HCT116 (cell line): Measurements from ENCODE around the gene RNF225. TPM values are rescaled to one million over a fixed set of nuclear protein-coding genes. Genes with fewer than 3 reads are reported as not detected.

Experiments used
- ATAC-seq: fragments of 200-7000 bp; cut with Tn5 transposase; 2 replicates; pipeline ENCODE4 v1.9.1; 2020; ENCODE audit warnings: mild to moderate bottlenecking, moderate library complexity
- BruUV-seq: library from RNA; stranded (reverse); fragments of 400-500 nt; replicated peaks from 2 replicates; lab custom pipeline; 2021; lab: Mats Ljungman, UMichigan
- CTCF ChIA-PET: fragments of 300-600 bp; sonication (Branson Sonifier 250); formaldehyde crosslinking; loops from one replicate; lab custom pipeline; 2021; ENCODE audit warnings: antibody characterized with exemption; lab: Charles Lee
- POLR2A ChIA-PET: fragments of 300-600, 350-600 bp; sonication (Branson Sonifier 250); formaldehyde crosslinking; loops from one replicate; lab custom pipeline; 2021; ENCODE audit warnings: antibody characterized with exemption; lab: Charles Lee
- RAD21 ChIA-PET, 2 experiments: fragments of 300-600 bp; sonication (Branson Sonifier 250); formaldehyde crosslinking; loops; one replicate each; lab custom pipeline; 2023; ENCODE audit warnings: low total read pairs in 2 of 2; ENCODE audit not compliant: uncharacterized antibody in 2 of 2, unreplicated experiment in 2 of 2, low non-redundant PET in 1 of 2; lab: Charles Lee
- DNase-seq: peaks from one replicate; pipeline ENCODE4 v3.0.0-alpha.2; 2010; ENCODE audit warnings: low read depth, low spot score
- H2AFZ ChIP-seq: fragments of 200-600 bp; shearing (Covaris generic), sonication (generic); 2 replicates; pipeline ENCODE4 v1.6.1; 2017; ENCODE audit warnings: low read depth, mixed run types, mixed read lengths, antibody characterized with exemption, low read length; ENCODE audit not compliant: poor library complexity, severe bottlenecking
- H3K27ac ChIP-seq: 2 replicates; pipeline ENCODE4 v1.5.1; 2012; ENCODE audit warnings: low read depth, low read length
- H3K27me3 ChIP-seq: fragments of 200-600 bp; sonication (generic); 2 replicates; pipeline ENCODE4 v1.6.1; 2016; ENCODE audit warnings: mixed run types, low read length, mixed read lengths; ENCODE audit not compliant: insufficient read depth
- H3K36me3 ChIP-seq, 2 experiments: fragments of 200-500 bp in 1 of 2; fragments of 200-600 bp in 1 of 2; sonication (Bioruptor generic) in 1 of 2; sonication (generic) in 1 of 2; 2 replicates each; pipeline versions ENCODE4 v1.5.1 to v1.6.1; 2014 to 2016; ENCODE audit warnings: low read length in 2 of 2, inconsistent platforms in 1 of 2, mixed read lengths in 1 of 2, mixed run types in 1 of 2; ENCODE audit not compliant: insufficient read depth in 2 of 2, control insufficient read depth in 1 of 2
- H3K4me1 ChIP-seq, 2 experiments: fragments of 200-600 bp in 1 of 2; sonication (generic) in 1 of 2; 2 replicates each; pipeline versions ENCODE4 v1.5.1 to v1.6.1; 2012 to 2017; ENCODE audit warnings: low read length in 2 of 2, inconsistent platforms in 1 of 2, mild to moderate bottlenecking in 1 of 2, mixed read lengths in 1 of 2, mixed run types in 1 of 2, moderate library complexity in 1 of 2; ENCODE audit not compliant: insufficient read depth in 2 of 2, control insufficient read depth in 1 of 2
- H3K4me2 ChIP-seq: fragments of 200-600 bp; sonication (generic); 2 replicates; pipeline ENCODE4 v1.6.1; 2017; ENCODE audit warnings: mixed run types, low read length, mixed read lengths
- H3K4me3 ChIP-seq, 2 experiments: fragments of 200-600 bp in 1 of 2; sonication (generic) in 1 of 2; replicated peaks in 1 of 2; 2 replicates each; pipeline ENCODE4 v1.5.1; 2011 to 2016; ENCODE audit warnings: low read length in 2 of 2, control low read depth in 1 of 2, low read depth in 1 of 2, mild to moderate bottlenecking in 1 of 2, mixed read lengths in 1 of 2, mixed run types in 1 of 2
- H3K79me2 ChIP-seq: fragments of 200-600 bp; sonication (generic); 2 replicates; pipeline ENCODE4 v1.6.1; 2017; ENCODE audit warnings: mild to moderate bottlenecking, mixed run types, low read length, moderate library complexity, mixed read lengths; ENCODE audit not compliant: insufficient read depth
- H3K9ac ChIP-seq: fragments of 200-600 bp; sonication (generic); 2 replicates; pipeline ENCODE4 v1.6.1; 2016; ENCODE audit warnings: low read length, mixed read lengths
- H3K9me2 ChIP-seq: fragments of 200-600 bp; sonication (generic), shearing (Covaris generic); 2 replicates; pipeline ENCODE4 v1.6.1; 2017; ENCODE audit warnings: mixed run types, mild to moderate bottlenecking, moderate library complexity; ENCODE audit not compliant: insufficient read depth
- H3K9me3 ChIP-seq, 2 experiments: fragments of 200-500 bp in 1 of 2; fragments of 200-600 bp in 1 of 2; sonication (Bioruptor generic) in 1 of 2; sonication (generic) in 1 of 2; 2 replicates each; pipeline ENCODE4 v1.6.1; 2014 to 2017; ENCODE audit warnings: low read length in 2 of 2, mixed read lengths in 2 of 2, inconsistent platforms in 1 of 2, low read depth in 1 of 2, mild to moderate bottlenecking in 1 of 2, mixed run types in 1 of 2, moderate library complexity in 1 of 2; ENCODE audit not compliant: control insufficient read depth in 1 of 2, insufficient read depth in 1 of 2
- H4K20me1 ChIP-seq: fragments of 200-600 bp; sonication (generic), shearing (Covaris generic); 2 replicates; pipeline ENCODE4 v1.6.1; 2017; ENCODE audit warnings: mixed run types, mild to moderate bottlenecking, moderate library complexity; ENCODE audit not compliant: insufficient read depth
- CBX3 ChIP-seq: IDR thresholded peaks from 2 replicates; pipeline ENCODE4 v1.6.1; 2012; ENCODE audit warnings: low read depth
- CEBPB ChIP-seq: IDR thresholded peaks from 2 replicates; pipeline ENCODE4 v1.6.1; 2012; ENCODE audit warnings: low read depth
- ELF1 ChIP-seq: IDR thresholded peaks from 2 replicates; pipeline ENCODE4 v1.6.1; 2012; ENCODE audit warnings: low read depth, borderline replicate concordance
- EZH2 ChIP-seq: fragments of 200-600 bp; sonication (generic); IDR thresholded peaks from 2 replicates; pipeline ENCODE4 v1.6.1; 2017; ENCODE audit warnings: antibody characterized with exemption, mixed run types
- EZH2phosphoT487 ChIP-seq: fragments of 200-600 bp; IDR thresholded peaks from 2 replicates; pipeline ENCODE4 v1.6.1; 2018; ENCODE audit warnings: antibody characterized with exemption, borderline replicate concordance
- FOSL1 ChIP-seq: IDR thresholded peaks from 2 replicates; pipeline ENCODE4 v1.6.1; 2012; ENCODE audit warnings: low read depth
- JUND ChIP-seq: IDR thresholded peaks from 2 replicates; pipeline ENCODE4 v1.6.1; 2012
- POLR2A ChIP-seq: IDR thresholded peaks from 2 replicates; pipeline ENCODE4 v1.7.0; 2011; ENCODE audit warnings: borderline replicate concordance; ENCODE audit not compliant: insufficient read depth, insufficient read length; ENCODE audit errors: extremely low read depth
- POLR2AphosphoS5 ChIP-seq: IDR thresholded peaks from 2 replicates; pipeline ENCODE4 v1.6.1; 2011; ENCODE audit warnings: mild to moderate bottlenecking, low read depth, low read length, moderate library complexity
- RAD21 ChIP-seq: IDR thresholded peaks from 2 replicates; pipeline ENCODE4 v1.6.1; 2012; ENCODE audit warnings: low read depth, mild to moderate bottlenecking
- SIN3A ChIP-seq: IDR thresholded peaks from 2 replicates; pipeline ENCODE4 v1.6.1; 2012; ENCODE audit warnings: low read depth
- SP1 ChIP-seq: IDR thresholded peaks from 2 replicates; pipeline ENCODE4 v1.6.1; 2012; ENCODE audit warnings: low read depth
- SRF ChIP-seq: IDR thresholded peaks from 2 replicates; pipeline ENCODE4 v1.6.1; 2012; ENCODE audit warnings: low read depth
- YY1 ChIP-seq: IDR thresholded peaks from 2 replicates; pipeline ENCODE4 v1.6.1; 2011; ENCODE audit warnings: low read length, low read depth, moderate library complexity, mild to moderate bottlenecking; ENCODE audit not compliant: insufficient replicate concordance; ENCODE audit errors: extremely low read depth
- ZFX ChIP-seq: fragments of 450-650 bp; IDR thresholded peaks from 2 replicates; pipeline ENCODE4 v1.6.1; 2017
- ZNF274 ChIP-seq: fragments of 200-500 bp; sonication (Bioruptor generic); IDR thresholded peaks from 2 replicates; pipeline ENCODE4 v1.6.1; 2014; ENCODE audit warnings: mild to moderate bottlenecking, low read depth, low read length, inconsistent platforms
- intact Hi-C: fragments of 100-400 bp; cut with micrococcal nuclease; formaldehyde crosslinking; loops from 2 replicates; pipeline ENCODE4 v1.10.0; 2022
- total RNA-seq: library from RNA; stranded (reverse); gene quantifications from one replicate; pipeline ENCODE4 v1.2.1, GENCODE V29; 2021; ENCODE audit not compliant: unreplicated experiment
- TF ChIP-seq, protein P1 (sequence below): IDR thresholded peaks from 2 replicates; pipeline ENCODE4 v1.6.1; 2012
- TF ChIP-seq, protein P2 (sequence below): IDR thresholded peaks from 2 replicates; pipeline ENCODE4 v1.6.1; 2012
- TF ChIP-seq, protein P3 (sequence below): IDR thresholded peaks from 2 replicates; pipeline ENCODE4 v1.6.1; 2011; ENCODE audit warnings: mild to moderate bottlenecking, low read length, moderate library complexity; ENCODE audit not compliant: insufficient replicate concordance; ENCODE audit errors: extremely low read depth
- TF ChIP-seq, protein P4 (sequence below): IDR thresholded peaks from 2 replicates; pipeline ENCODE4 v1.6.1; 2012; ENCODE audit warnings: low read depth

RNF225 gene
- total RNA-seq, 1 experiment from 2014 or later = 1.2 TPM

DNA sequence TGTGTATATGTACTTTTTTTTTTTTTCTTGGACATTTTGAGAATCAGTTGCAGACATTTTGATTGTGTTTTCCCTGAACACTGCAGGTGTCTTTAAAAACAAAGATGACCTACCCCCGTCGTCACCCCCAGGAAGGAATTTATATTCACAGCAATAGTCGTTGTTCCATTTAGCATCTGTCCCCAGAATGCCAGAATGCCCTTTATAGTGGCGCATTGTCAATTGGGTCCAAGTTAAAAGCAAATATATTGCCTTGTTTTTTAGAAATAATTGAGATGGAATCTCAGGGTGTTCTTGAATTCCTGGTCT is 1.8 kb upstream of the RNF225 start:
- POLR2A ChIA-PET = no interaction called here
- no peak overlapping the region for H3K27ac ChIP-seq
- ATAC-seq (no peak), DNase-seq (no peak)
- no peaks in the 10 kb centered on the region for H3K27me3 ChIP-seq
- intact Hi-C loops = no loop called here
- peaks cover 20 to 59% of the 10 kb centered on the region in 2 experiments for H3K4me1 ChIP-seq
- H3K9ac ChIP-seq = no peak overlapping the region
- RAD21 ChIA-PET = no interaction called here
- BruUV-seq = no TSS peak
- CTCF ChIA-PET = no interaction called here
- H4K20me1 ChIP-seq = peaks cover 37% of the 10 kb centered on the region; the same call in 1 of the 2 replicates
- H3K4me2 ChIP-seq = 0 out of 2 replicates have a peak overlapping the region, but pooled peaks have one; percentile 48
- H3K4me3 ChIP-seq = no peak overlapping the region
- peaks cover 48% of the 10 kb centered on the region for H3K79me2 ChIP-seq
- TF ChIP-seq, protein P1, sequence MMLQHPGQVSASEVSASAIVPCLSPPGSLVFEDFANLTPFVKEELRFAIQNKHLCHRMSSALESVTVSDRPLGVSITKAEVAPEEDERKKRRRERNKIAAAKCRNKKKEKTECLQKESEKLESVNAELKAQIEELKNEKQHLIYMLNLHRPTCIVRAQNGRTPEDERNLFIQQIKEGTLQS = no peak
- no peak for TF ChIP-seq SIN3A
- TF ChIP-seq POLR2AphosphoS5 = no peak
- no peak for TF ChIP-seq ELF1
- TF ChIP-seq SP1 = no peak
- TF ChIP-seq, protein P2, sequence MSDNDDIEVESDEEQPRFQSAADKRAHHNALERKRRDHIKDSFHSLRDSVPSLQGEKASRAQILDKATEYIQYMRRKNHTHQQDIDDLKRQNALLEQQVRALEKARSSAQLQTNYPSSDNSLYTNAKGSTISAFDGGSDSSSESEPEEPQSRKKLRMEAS = no peak
- no peak for TF ChIP-seq ZNF274
- TF ChIP-seq CBX3 = no peak
- TF ChIP-seq SRF = no peak
- no peak for TF ChIP-seq RAD21
- TF ChIP-seq, protein P3, sequence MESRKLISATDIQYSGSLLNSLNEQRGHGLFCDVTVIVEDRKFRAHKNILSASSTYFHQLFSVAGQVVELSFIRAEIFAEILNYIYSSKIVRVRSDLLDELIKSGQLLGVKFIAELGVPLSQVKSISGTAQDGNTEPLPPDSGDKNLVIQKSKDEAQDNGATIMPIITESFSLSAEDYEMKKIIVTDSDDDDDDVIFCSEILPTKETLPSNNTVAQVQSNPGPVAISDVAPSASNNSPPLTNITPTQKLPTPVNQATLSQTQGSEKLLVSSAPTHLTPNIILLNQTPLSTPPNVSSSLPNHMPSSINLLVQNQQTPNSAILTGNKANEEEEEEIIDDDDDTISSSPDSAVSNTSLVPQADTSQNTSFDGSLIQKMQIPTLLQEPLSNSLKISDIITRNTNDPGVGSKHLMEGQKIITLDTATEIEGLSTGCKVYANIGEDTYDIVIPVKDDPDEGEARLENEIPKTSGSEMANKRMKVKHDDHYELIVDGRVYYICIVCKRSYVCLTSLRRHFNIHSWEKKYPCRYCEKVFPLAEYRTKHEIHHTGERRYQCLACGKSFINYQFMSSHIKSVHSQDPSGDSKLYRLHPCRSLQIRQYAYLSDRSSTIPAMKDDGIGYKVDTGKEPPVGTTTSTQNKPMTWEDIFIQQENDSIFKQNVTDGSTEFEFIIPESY = no peak
- TF ChIP-seq, protein P4, sequence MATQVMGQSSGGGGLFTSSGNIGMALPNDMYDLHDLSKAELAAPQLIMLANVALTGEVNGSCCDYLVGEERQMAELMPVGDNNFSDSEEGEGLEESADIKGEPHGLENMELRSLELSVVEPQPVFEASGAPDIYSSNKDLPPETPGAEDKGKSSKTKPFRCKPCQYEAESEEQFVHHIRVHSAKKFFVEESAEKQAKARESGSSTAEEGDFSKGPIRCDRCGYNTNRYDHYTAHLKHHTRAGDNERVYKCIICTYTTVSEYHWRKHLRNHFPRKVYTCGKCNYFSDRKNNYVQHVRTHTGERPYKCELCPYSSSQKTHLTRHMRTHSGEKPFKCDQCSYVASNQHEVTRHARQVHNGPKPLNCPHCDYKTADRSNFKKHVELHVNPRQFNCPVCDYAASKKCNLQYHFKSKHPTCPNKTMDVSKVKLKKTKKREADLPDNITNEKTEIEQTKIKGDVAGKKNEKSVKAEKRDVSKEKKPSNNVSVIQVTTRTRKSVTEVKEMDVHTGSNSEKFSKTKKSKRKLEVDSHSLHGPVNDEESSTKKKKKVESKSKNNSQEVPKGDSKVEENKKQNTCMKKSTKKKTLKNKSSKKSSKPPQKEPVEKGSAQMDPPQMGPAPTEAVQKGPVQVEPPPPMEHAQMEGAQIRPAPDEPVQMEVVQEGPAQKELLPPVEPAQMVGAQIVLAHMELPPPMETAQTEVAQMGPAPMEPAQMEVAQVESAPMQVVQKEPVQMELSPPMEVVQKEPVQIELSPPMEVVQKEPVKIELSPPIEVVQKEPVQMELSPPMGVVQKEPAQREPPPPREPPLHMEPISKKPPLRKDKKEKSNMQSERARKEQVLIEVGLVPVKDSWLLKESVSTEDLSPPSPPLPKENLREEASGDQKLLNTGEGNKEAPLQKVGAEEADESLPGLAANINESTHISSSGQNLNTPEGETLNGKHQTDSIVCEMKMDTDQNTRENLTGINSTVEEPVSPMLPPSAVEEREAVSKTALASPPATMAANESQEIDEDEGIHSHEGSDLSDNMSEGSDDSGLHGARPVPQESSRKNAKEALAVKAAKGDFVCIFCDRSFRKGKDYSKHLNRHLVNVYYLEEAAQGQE = no peak
- TF ChIP-seq POLR2A = no peak
- TF ChIP-seq EZH2 = no peak
- TF ChIP-seq EZH2phosphoT487 = no peak
- no peak for TF ChIP-seq JUND
- no peak for TF ChIP-seq YY1
- TF ChIP-seq ZFX = no peak
- TF ChIP-seq FOSL1 = no peak
- TF ChIP-seq CEBPB = no peak
- no peaks in the 10 kb centered on the region for H3K9me2 ChIP-seq
- H3K9me3 ChIP-seq = no peaks in the 10 kb centered on the region
- H2AFZ ChIP-seq = no peak overlapping the region
- H3K36me3 ChIP-seq = peaks cover 29 to 59% of the 10 kb centered on the region in 2 experiments; a peak in 3 of 4 replicates
